A549 treated with AZD9567 at 1 μM for 4 hours (cell line): ENCODE measurements around the gene B3GALNT2. TPM values are rescaled to one million over a fixed set of nuclear protein-coding genes. Genes with fewer than 3 reads are reported as not detected.

ENCODE experiments used
- total RNA-seq: library from RNA; stranded (reverse); fragments of 200-300 nt; extraction: Qiagen RNA extraction; gene quantifications from 5 replicates; pipeline ENCODE4 v1.2.3, GENCODE V29; 2022; ENCODE audit not compliant: insufficient read depth

The B3GALNT2 gene
- total RNA-seq, result 14.1 to 19.9 TPM (median 17.7 TPM) in 5 replicates

DNA sequence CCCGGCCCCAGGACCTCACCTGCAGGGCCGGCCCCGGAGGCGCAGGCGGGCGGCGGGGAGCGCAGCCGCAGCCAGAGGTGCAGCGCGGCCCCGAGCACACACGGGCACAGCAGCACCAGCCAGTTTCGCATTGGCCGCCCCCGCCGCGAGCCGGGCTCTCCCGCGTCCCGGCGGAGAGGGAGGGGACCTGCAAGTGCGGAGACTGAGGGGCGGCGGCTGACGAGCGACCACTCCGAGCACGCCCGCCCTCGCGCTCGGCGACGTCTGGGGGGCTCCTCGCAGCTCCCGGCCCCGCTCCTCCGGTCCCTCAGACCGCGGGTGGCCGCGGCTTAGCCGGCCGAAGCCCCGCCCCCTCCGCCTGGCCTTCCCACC, at the start of gene B3GALNT2:
Gene B3GALNT2 (minus strand): TSS at position 331 of the 372 bp plus-strand sequence. CDS start 200 bp downstream, at position 131.

Other genes starting within 250 kb of the B3GALNT2 start
- gene ARID4B, start 176.3 kb downstream of the B3GALNT2 start, total RNA-seq, result 11.9 to 21.7 TPM (median 14.7 TPM) in 5 replicates
- gene GGPS1, start 175.9 kb downstream of the B3GALNT2 start, total RNA-seq, result 20.3 to 22.3 TPM (median 21.7 TPM) in 5 replicates
- gene TBCE, start 137.0 kb downstream of the B3GALNT2 start, total RNA-seq, result 43.1 to 58.7 TPM (median 43.7 TPM) in 5 replicates
- gene GNG4, start 145.3 kb upstream of the B3GALNT2 start, total RNA-seq, result 12.0 to 19.4 TPM (median 13.2 TPM) in 5 replicates